Measurements from ENCODE around the gene GDNF. TPM values are rescaled to one million over a fixed set of nuclear protein-coding genes. Genes with fewer than 3 reads are reported as not detected.
A peak's percentile ranks its signal among the peaks of the same experiment; 100 is the strongest.

GDNF gene
- polyA plus RNA-seq, 1 experiment, result 1.3 TPM

GRCh38 chr5:37841203-37841602 is 1.4 kb upstream of the GDNF start:
- H3K4me3 ChIP-seq (ENCODE audit: low read depth, low read length), result no peak overlapping the region
- H3K27me3 ChIP-seq (ENCODE audit: control insufficient read depth, insufficient read depth, low read length), result peaks cover 2% of the 10 kb centered on the region; the same call in 1 of the 2 replicates
- ChIA-PET POLR2A (no interaction called here), CTCF (interaction anchor here (0.8 to 4.2 kb wide), 8 partner anchors 8 to 428 kb away, joined by 3 to 42 read pairs (median 4); no protein-coding TSS in a partner anchor)
- no peak for DNase-seq (ENCODE audit: low read depth)
- H3K36me3 ChIP-seq (ENCODE audit: control insufficient read depth, insufficient read depth, low read length), result no peaks in the 10 kb centered on the region
- TF ChIP-seq CTCF (IDR thresholded peaks at IDR 0.05; ENCODE audit: insufficient read depth, low read depth, low read length), result no peak

GRCh38 chr5:37840053-37841034 is 503 bp upstream of the GDNF start:
- ChIA-PET CTCF (interaction anchor here (0.5 to 4.2 kb wide), 13 partner anchors 9 to 1279 kb away, joined by 3 to 42 read pairs (median 3); no protein-coding TSS in a partner anchor), POLR2A (interaction anchor here (2.0 kb wide), 1 partner anchor 34 kb away, joined by 11 read pairs; no protein-coding TSS in a partner anchor)
- H3K36me3 ChIP-seq (ENCODE audit: control insufficient read depth, insufficient read depth, low read length), result no peaks in the 10 kb centered on the region
- DNase-seq (ENCODE audit: low read depth), result peak; percentile 49
- H3K4me3 ChIP-seq (ENCODE audit: low read depth, low read length), result peak overlapping the region; percentile 62
- TF ChIP-seq CTCF (IDR thresholded peaks at IDR 0.05; ENCODE audit: insufficient read depth, low read depth, low read length), result peak; percentile 33
- peaks cover 2% of the 10 kb centered on the region; the same call in 1 of the 2 replicates for H3K27me3 ChIP-seq (ENCODE audit: control insufficient read depth, insufficient read depth, low read length)

GRCh38 chr5:37838933-37839341 is 904 bp downstream of the GDNF start:
- Histone ChIP-seq H3K27me3 (ENCODE audit: control insufficient read depth, insufficient read depth, low read length) (peaks cover 2% of the 10 kb centered on the region; the same call in 1 of the 2 replicates), H3K4me3 (ENCODE audit: low read depth, low read length) (peak overlapping the region; percentile 62), H3K36me3 (ENCODE audit: control insufficient read depth, insufficient read depth, low read length) (no peaks in the 10 kb centered on the region)
- no peak for TF ChIP-seq CTCF (IDR thresholded peaks at IDR 0.05; ENCODE audit: insufficient read depth, low read depth, low read length)
- POLR2A ChIA-PET, result interaction anchor here (0.5 to 2.0 kb wide), 2 partner anchors 36 to 468 kb away, joined by 4 to 11 read pairs; partner anchors contain the start of gene NUP155
- DNase-seq (ENCODE audit: low read depth), result no peak
- CTCF ChIA-PET, result interaction anchor here (0.6 to 4.2 kb wide), 7 partner anchors 12 to 971 kb away, joined by 3 to 42 read pairs (median 3); no protein-coding TSS in a partner anchor

DNA sequence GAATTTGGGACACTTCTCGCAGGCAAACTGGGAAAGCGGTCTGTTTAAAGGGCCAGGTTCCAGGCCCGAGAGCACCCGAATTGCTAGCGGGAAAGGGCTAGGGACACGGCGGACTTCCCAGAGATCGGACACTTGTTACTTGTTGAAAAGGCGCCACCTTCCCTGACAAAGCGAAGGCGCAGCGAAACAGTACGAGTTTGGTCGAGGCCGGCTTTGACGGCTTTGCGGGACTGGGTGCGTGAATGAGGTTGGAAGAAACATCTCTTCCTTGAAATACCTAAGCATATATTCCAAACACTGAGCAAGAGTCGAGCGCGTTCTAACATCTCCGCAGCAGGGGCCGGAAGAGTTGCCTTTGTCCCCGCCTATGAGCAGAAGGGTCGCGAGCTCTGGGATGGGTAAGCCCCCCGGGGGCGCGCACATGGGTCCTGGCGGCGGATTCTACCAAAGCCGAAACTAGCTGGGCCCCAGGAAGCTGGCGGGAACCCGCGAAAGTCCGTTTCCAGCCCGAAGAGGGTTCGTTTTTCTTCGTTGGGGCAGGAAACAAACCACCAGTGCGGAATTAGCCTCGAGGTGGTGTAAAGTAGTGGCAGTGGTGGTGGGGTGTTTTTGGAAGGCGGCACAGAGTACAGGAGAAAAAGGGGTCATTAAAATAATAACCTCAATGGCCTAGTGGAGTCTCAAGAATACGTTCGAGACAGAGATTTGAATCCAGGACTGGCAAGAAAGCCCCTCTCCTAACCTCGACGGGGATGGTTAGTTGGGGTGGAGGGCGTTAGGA is 1.5 kb downstream of the GDNF start:
- no peaks in the 10 kb centered on the region for H3K36me3 ChIP-seq (ENCODE audit: control insufficient read depth, insufficient read depth, low read length)
- DNase-seq (ENCODE audit: low read depth), result no peak
- ChIA-PET CTCF (interaction anchor here (0.6 to 4.2 kb wide), 7 partner anchors 12 to 971 kb away, joined by 3 to 42 read pairs (median 3); no protein-coding TSS in a partner anchor), POLR2A (interaction anchor here (0.5 kb wide), 1 partner anchor 468 kb away, joined by 4 read pairs; the partner anchor contains the start of gene NUP155)
- peak overlapping the region; percentile 62 for H3K4me3 ChIP-seq (ENCODE audit: low read depth, low read length)
- peak; percentile 40; the same call in 1 of the 2 replicates for TF ChIP-seq CTCF (IDR thresholded peaks at IDR 0.05; ENCODE audit: insufficient read depth, low read depth, low read length)
- peaks cover 2% of the 10 kb centered on the region; the same call in 1 of the 2 replicates for H3K27me3 ChIP-seq (ENCODE audit: control insufficient read depth, insufficient read depth, low read length)
